Activated naive CD8-positive, alpha-beta T cell treated with anti-CD3 and anti-CD28 coated beads for 36 hours (primary cell): ENCODE results near the gene CLEC16A. TPM values are rescaled to one million over a fixed set of nuclear protein-coding genes. Genes with fewer than 3 reads are reported as not detected.

Source experiments
- DNase-seq: peaks from one replicate; pipeline ENCODE4 v3.0.0; 2021
- H3K27ac Mint-ChIP-seq: one replicate; pipeline ENCODE4 v1.8.0; 2022; ENCODE audit warnings: mild to moderate bottlenecking, moderate library complexity, mixed read lengths
- H3K27me3 Mint-ChIP-seq: one replicate; pipeline ENCODE4 v1.8.0; 2022; ENCODE audit warnings: mild to moderate bottlenecking, mixed read lengths
- H3K36me3 Mint-ChIP-seq: one replicate; pipeline ENCODE4 v1.8.0; 2021; ENCODE audit warnings: mild to moderate bottlenecking, mixed read lengths
- H3K4me1 Mint-ChIP-seq: one replicate; pipeline ENCODE4 v1.8.0; 2021; ENCODE audit warnings: mixed read lengths
- H3K4me3 Mint-ChIP-seq: one replicate; pipeline ENCODE4 v1.8.0; 2022; ENCODE audit warnings: mild to moderate bottlenecking, moderate library complexity, mixed read lengths
- H3K9me3 Mint-ChIP-seq: one replicate; pipeline ENCODE4 v1.8.0; 2022; ENCODE audit warnings: mixed read lengths
- total RNA-seq, 2 experiments: library from RNA; stranded (reverse); gene quantifications; one replicate each; pipeline ENCODE4 v1.2.3, GENCODE V29; 2021

Gene CLEC16A
- total RNA-seq, 2 experiments from 2014 or later, result 20.4 to 21.3 TPM

- H3K4me3 Mint-ChIP-seq, result no peak overlapping the region
- H3K4me1 Mint-ChIP-seq, result peaks cover 41% of the 10 kb centered on the region
- H3K27ac Mint-ChIP-seq, result peak overlapping the region; percentile 18
- H3K9me3 Mint-ChIP-seq, result no peaks in the 10 kb centered on the region
- DNase-seq, result no peak
- H3K36me3 Mint-ChIP-seq, result peaks cover 14% of the 10 kb centered on the region
- no peaks in the 10 kb centered on the region for H3K27me3 Mint-ChIP-seq
Observed at GRCh38 chr16:11117576-11118211, 173.3 kb downstream of the CLEC16A start.

- peaks cover 14% of the 10 kb centered on the region for H3K36me3 Mint-ChIP-seq
- no peaks in the 10 kb centered on the region for H3K27me3 Mint-ChIP-seq
- no peak for DNase-seq
- H3K4me1 Mint-ChIP-seq, result peaks cover 35% of the 10 kb centered on the region
- H3K27ac Mint-ChIP-seq, result no peak overlapping the region
- H3K9me3 Mint-ChIP-seq, result no peaks in the 10 kb centered on the region
- H3K4me3 Mint-ChIP-seq, result no peak overlapping the region
Observed at GRCh38 chr16:11118479-11118878, 174.1 kb downstream of the CLEC16A start.

GRCh38 chr16:11121083-11121608 lies 176.8 kb downstream of the CLEC16A start:
- H3K9me3 Mint-ChIP-seq, result no peaks in the 10 kb centered on the region
- no peak overlapping the region for H3K27ac Mint-ChIP-seq
- H3K27me3 Mint-ChIP-seq, result no peaks in the 10 kb centered on the region
- no peak overlapping the region for H3K4me3 Mint-ChIP-seq
- H3K4me1 Mint-ChIP-seq, result peaks cover 15% of the 10 kb centered on the region
- peaks cover 15% of the 10 kb centered on the region for H3K36me3 Mint-ChIP-seq
- DNase-seq, result no peak

- Mint-ChIP-seq H3K4me1 (peaks cover 14% of the 10 kb centered on the region), H3K9me3 (no peaks in the 10 kb centered on the region), H3K27me3 (no peaks in the 10 kb centered on the region), H3K4me3 (no peak overlapping the region), H3K27ac (no peak overlapping the region), H3K36me3 (peaks cover 21% of the 10 kb centered on the region)
- DNase-seq, result no peak
Observed at GRCh38 chr16:11121914-11122692, 177.7 kb downstream of the CLEC16A start.

GRCh38 chr16:11123666-11124065 lies 179.3 kb downstream of the CLEC16A start:
- no peak overlapping the region for H3K27ac Mint-ChIP-seq
- H3K4me3 Mint-ChIP-seq, result no peak overlapping the region
- no peak for DNase-seq
- H3K4me1 Mint-ChIP-seq, result peaks cover 11% of the 10 kb centered on the region
- H3K9me3 Mint-ChIP-seq, result no peaks in the 10 kb centered on the region
- H3K27me3 Mint-ChIP-seq, result no peaks in the 10 kb centered on the region
- peaks cover 18% of the 10 kb centered on the region for H3K36me3 Mint-ChIP-seq

GRCh38 chr16:11125936-11126335 lies 181.6 kb downstream of the CLEC16A start:
- peaks cover 10% of the 10 kb centered on the region for H3K36me3 Mint-ChIP-seq
- peaks cover 26% of the 10 kb centered on the region for H3K4me1 Mint-ChIP-seq
- no peaks in the 10 kb centered on the region for H3K9me3 Mint-ChIP-seq
- H3K27me3 Mint-ChIP-seq, result no peaks in the 10 kb centered on the region
- no peak overlapping the region for H3K27ac Mint-ChIP-seq
- DNase-seq, result no peak
- no peak overlapping the region for H3K4me3 Mint-ChIP-seq

GRCh38 chr16:11126399-11127054 lies 182.2 kb downstream of the CLEC16A start:
- Mint-ChIP-seq H3K9me3 (no peaks in the 10 kb centered on the region), H3K36me3 (peaks cover 10% of the 10 kb centered on the region), H3K4me3 (no peak overlapping the region), H3K4me1 (peaks cover 29% of the 10 kb centered on the region), H3K27ac (no peak overlapping the region), H3K27me3 (no peaks in the 10 kb centered on the region)
- DNase-seq, result no peak

- no peak for DNase-seq
- H3K4me3 Mint-ChIP-seq, result no peak overlapping the region
- no peaks in the 10 kb centered on the region for H3K27me3 Mint-ChIP-seq
- H3K36me3 Mint-ChIP-seq, result peaks cover 10% of the 10 kb centered on the region
- no peaks in the 10 kb centered on the region for H3K9me3 Mint-ChIP-seq
- peaks cover 35% of the 10 kb centered on the region for H3K4me1 Mint-ChIP-seq
- H3K27ac Mint-ChIP-seq, result no peak overlapping the region
Observed at GRCh38 chr16:11127610-11128195, 183.3 kb downstream of the CLEC16A start.

GRCh38 chr16:11128211-11129141 lies 184.1 kb downstream of the CLEC16A start:
- H3K27me3 Mint-ChIP-seq, result no peaks in the 10 kb centered on the region
- DNase-seq, result no peak
- H3K9me3 Mint-ChIP-seq, result no peaks in the 10 kb centered on the region
- peak overlapping the region; percentile 83 for H3K27ac Mint-ChIP-seq
- peaks cover 10% of the 10 kb centered on the region for H3K36me3 Mint-ChIP-seq
- no peak overlapping the region for H3K4me3 Mint-ChIP-seq
- H3K4me1 Mint-ChIP-seq, result peaks cover 37% of the 10 kb centered on the region

GRCh38 chr16:11129378-11129781 lies 185.0 kb downstream of the CLEC16A start:
- no peaks in the 10 kb centered on the region for H3K9me3 Mint-ChIP-seq
- H3K27ac Mint-ChIP-seq, result no peak overlapping the region
- no peak for DNase-seq
- H3K36me3 Mint-ChIP-seq, result peaks cover 10% of the 10 kb centered on the region
- H3K4me1 Mint-ChIP-seq, result peaks cover 37% of the 10 kb centered on the region
- no peaks in the 10 kb centered on the region for H3K27me3 Mint-ChIP-seq
- H3K4me3 Mint-ChIP-seq, result no peak overlapping the region

GRCh38 chr16:11130978-11131665 lies 186.8 kb downstream of the CLEC16A start:
- Mint-ChIP-seq H3K27me3 (no peaks in the 10 kb centered on the region), H3K4me3 (no peak overlapping the region), H3K27ac (peak overlapping the region; percentile 3), H3K4me1 (peaks cover 40% of the 10 kb centered on the region), H3K9me3 (no peaks in the 10 kb centered on the region), H3K36me3 (peaks cover 14% of the 10 kb centered on the region)
- DNase-seq, result no peak

GRCh38 chr16:11131706-11132105 lies 187.3 kb downstream of the CLEC16A start:
- DNase-seq, result no peak
- H3K27me3 Mint-ChIP-seq, result no peaks in the 10 kb centered on the region
- H3K36me3 Mint-ChIP-seq, result peaks cover 10% of the 10 kb centered on the region
- H3K27ac Mint-ChIP-seq, result no peak overlapping the region
- no peak overlapping the region for H3K4me3 Mint-ChIP-seq
- H3K4me1 Mint-ChIP-seq, result peaks cover 39% of the 10 kb centered on the region
- no peaks in the 10 kb centered on the region for H3K9me3 Mint-ChIP-seq

GRCh38 chr16:11133344-11133943 lies 189.1 kb downstream of the CLEC16A start:
- H3K4me3 Mint-ChIP-seq, result no peak overlapping the region
- no peak overlapping the region for H3K27ac Mint-ChIP-seq
- no peaks in the 10 kb centered on the region for H3K27me3 Mint-ChIP-seq
- DNase-seq, result no peak
- H3K9me3 Mint-ChIP-seq, result no peaks in the 10 kb centered on the region
- H3K4me1 Mint-ChIP-seq, result peaks cover 44% of the 10 kb centered on the region
- H3K36me3 Mint-ChIP-seq, result peaks cover 19% of the 10 kb centered on the region
